GM15510 (cell line): ENCODE data around the gene GABRR3.

Experiments used
- POLR2A ChIP-seq: IDR thresholded peaks from 3 replicates; pipeline ENCODE4 v1.6.1; 2011; ENCODE audit warnings: borderline replicate concordance; ENCODE audit not compliant: insufficient read length; ENCODE audit errors: extremely low read depth

The GABRR3 gene

DNA sequence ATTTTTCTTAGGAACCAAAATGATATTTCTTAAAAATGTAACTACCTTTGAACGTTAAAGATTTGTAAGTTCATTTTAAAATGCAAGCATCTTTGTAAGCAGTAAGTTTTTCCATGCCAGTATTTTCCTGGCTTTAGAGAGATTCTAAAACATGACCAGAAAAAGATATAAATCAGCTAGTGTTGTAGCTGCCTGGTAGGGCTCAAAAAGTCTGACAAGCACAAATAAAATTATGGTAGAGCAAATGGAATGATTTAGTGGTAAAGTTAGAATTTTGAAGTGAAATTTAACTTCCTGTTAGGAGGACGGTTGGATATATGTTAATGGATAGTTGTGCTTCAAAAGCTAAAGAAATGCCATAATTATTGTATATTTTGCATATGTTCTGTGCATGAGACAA, 29.7 kb downstream of the GABRR3 start:
- TF ChIP-seq POLR2A: no peak

DNA sequence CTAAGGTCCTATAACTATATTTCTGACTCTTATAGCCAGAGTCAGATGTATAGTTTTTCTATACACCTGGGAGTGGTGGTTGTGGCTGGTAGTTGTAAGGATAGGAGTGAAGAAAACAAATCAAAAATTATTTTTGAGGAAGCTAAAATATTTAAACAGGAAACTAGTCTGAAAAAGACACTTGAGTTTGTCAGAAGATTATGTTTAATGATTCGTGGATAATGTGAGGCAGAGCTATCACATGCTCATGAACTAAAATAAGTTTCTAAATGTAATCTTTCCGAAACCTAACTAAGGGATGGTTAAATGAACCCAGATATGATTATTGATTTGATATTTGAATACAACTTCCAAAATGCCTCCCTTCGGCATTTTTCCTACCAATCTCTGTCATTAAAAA, 30.4 kb downstream of the GABRR3 start:
- TF ChIP-seq POLR2A: no peak

DNA sequence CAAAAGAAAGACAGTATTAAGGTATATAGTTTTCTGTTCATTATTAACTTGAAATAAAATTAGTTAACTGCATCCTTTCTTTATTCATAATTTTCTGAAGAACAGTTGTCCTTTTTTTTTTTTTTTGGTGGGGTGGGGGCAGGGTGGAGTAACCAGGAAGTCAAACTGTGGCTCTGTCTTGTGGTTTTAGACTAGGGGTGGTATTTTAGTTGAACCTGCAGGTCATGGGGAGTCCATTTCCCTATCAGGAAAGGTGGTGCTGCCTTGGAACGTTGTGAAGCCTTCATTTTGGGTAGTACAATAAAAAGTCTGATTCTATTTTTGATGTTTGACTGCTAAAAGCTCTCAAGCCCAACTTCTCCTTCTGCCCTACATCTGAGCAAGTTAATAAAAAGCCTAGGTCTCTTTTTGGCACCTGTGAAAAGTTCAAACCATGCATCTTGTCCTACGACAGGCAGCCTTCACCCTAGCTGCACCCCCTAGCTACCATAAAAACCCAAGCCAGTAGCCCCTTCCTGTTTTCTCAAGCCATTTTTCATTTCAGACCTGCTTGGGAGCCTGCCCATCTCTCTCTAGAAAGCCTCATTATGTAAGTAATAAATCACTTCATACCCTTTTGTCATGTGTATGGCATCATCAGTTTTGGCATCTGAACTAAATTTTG, 31.7 kb downstream of the GABRR3 start:
- TF ChIP-seq POLR2A: no peak

DNA sequence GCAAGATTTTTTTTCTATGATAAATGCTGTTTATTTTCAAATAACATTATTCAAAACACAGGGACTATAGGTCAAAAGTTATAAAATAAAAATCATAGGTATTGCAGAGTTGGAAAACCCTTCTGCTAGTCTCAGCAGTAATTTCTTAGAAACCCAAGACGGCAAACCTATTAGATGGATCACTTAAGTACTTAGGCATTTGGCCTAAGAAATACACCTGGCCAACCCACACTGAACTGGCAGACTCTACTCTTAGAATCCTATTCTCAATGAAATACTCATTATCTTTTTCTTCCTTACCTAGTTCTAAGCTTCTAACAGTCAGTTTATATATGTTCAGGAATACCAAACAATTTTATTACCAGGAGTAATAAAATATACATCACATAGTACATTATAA, 32.4 kb downstream of the GABRR3 start:
- no peak for TF ChIP-seq POLR2A

DNA sequence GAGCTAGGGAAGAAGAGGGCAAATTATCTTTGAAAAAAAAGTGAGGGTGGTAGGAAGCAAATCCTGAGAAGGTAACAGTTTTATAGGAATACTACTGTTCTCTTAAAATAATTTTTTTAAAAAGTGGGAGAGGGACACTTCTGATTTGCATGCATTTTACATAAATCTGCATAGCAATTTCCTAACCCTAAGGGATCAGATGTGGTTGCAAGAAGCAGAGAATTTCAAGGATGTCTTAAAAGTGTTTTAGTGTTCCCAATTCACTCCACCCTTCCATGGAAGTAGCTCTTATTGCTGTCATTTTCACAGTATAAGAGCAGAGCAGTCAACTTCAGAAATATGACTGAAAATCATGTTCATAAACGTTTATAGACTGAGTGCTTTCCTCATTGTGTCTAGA, 35.1 kb downstream of the GABRR3 start:
- no peak for TF ChIP-seq POLR2A

DNA sequence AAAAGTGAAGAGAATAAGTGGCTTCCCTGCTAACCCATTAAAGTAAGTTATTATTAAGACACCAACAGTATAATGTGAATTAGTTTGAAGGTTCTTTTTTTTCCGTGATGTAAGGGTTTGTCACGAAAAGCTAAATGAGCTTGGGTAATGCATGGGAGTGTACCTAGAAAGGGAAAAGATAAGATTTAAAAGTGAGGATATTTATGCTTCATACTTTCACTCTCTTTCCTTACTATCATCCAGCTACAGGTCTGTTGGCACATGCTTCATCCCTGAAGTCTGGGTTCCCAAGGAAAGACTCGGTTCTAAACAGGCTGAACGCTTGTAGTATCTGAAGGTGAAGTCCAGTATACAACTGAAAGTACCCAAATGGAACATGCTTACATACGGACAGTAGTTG, 36.0 kb downstream of the GABRR3 start:
- no peak for TF ChIP-seq POLR2A

DNA sequence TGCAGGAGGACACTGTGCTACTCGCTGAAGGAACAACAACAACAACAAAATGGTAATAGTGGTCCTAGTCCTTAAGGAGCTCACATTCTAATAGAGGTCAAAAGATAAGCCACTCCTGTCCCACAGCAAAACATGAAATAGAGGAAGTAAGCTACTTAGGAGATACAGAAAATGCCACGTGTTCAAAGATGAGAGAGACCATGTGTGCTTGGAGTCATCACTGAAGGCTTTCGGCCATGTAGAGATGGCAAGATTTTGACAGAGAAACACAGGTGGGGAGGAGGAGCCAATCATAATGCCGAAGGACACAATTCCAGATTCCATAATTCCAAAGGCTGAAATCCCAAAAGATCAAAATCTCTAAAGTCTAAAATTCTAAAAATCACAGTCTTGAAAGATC, 38.1 kb downstream of the GABRR3 start:
- no peak for TF ChIP-seq POLR2A

DNA sequence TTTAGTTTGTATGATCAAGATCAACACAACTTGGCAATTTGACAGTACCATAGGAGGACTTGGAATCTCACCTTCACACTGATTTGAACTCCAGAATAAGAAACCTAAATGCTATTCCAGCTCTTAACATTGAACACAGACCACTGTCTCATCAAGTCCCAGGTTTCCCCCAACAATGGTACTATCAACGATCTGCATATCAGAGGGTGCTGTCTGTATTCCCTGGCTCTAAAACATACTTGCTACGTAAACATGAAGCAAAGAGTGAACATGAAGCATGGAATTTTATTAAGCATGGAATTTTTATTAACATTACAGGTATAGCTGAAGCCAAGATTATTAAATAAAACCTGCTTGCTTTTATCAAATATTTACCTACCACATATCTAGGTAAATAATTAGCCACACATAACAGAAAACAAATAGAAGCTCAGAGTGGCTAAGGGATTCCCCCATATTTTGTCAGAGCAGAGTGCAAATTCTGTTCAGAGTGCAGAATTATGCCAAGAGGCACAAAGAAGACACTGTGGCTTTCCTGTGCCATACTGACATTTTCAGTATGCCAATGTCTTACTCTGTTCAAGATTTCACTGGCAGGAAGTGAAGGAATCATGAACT, 40.7 kb downstream of the GABRR3 start:
- TF ChIP-seq POLR2A: no peak

DNA sequence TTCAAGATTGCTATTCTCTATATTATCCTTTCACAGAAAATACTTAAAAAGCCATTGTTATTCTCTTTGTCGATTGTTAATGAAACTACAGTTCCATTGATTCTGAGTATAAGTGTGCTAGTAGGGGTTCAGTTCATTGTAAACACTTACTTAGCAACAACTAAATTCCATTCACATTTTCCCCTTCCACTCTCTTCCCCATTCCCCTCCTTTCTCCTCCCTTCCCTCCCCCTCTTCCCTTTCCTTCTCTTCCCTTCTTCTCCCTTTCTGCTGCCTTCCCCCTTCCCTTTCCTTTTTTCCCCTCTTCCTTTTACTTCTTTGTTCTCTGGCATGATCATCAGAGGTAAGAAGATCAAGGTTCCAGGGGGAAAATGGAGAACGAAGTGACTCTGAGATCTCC, 41.6 kb downstream of the GABRR3 start:
- no peak for TF ChIP-seq POLR2A

DNA sequence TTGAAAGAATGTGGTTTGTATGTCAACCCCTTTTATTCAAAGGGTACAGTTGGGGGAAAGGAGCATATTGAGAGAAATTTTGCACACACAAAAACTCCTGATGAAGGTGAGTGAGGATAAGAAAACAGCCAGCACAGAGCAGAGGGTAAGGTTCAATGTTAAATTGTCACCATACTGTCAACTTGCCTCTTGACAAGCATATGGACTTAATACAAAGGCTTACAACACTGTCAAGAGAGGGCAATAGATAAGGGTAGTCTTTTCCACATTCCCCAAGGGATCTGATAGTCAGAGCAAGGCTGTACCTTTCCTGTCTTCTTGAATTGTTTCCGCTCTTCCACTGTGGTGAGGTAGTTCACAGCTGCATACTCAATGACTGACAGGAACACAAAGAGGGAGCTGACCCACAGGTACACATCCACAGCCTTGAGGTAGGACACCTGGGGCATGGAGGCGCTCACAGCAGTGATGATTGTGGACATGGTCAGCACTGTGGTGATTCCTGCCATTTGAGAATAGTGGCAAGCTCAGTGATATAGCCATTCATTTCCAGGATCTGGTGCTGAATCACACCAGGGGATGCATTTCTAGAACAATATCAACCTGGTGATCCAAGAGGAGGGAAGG, 42.5 kb downstream of the GABRR3 start:
- TF ChIP-seq POLR2A: no peak

DNA sequence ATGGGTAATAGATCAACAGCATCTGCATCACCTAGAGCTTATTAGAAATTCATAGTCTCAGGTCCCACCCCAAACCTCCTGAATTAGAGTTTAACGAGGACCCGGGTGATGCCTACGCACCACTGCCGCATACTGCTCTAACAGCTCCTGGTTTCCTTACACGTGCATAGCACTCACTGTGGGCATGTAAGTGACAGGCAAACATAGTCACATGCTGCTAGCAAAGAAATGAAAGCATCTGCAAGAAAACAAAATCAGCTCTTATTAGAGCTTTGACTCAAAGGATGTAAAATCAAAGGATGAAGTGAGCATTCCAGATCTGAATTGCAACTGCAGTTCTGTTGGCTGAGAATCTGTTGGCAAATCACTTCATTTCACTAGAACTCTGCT, 43.8 kb downstream of the GABRR3 start:
- TF ChIP-seq POLR2A: no peak

DNA sequence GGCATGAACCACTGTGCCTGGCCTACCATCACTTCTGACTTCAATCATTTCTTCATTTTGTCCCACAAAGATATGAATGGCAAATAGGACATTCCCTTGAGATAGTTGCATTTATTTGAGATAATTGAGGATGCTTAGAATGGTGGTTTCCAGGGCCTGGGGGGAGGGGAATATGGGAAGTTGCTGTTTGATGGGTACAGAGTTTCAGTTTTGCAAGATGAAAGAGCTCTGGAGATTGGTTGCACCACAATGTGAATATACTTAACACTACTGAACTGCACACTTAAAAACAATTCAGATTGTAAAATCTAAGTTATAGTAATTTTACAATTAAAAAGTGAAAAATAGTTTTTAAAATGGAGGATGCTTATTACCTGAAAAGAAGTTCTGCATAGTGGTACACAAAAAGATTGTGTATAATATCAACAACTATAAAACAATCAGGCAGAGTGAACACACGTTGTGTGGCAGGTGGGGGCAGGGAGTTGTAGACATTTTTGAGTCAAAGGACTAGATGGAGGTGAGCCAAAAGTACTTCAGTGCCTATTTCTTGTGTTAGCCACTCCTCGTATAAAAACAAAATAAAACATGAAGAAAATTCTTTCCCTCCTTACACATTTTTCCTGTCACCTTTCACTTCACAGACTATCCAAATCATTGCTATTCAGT, 44.4 kb downstream of the GABRR3 start:
- no peak for TF ChIP-seq POLR2A

DNA sequence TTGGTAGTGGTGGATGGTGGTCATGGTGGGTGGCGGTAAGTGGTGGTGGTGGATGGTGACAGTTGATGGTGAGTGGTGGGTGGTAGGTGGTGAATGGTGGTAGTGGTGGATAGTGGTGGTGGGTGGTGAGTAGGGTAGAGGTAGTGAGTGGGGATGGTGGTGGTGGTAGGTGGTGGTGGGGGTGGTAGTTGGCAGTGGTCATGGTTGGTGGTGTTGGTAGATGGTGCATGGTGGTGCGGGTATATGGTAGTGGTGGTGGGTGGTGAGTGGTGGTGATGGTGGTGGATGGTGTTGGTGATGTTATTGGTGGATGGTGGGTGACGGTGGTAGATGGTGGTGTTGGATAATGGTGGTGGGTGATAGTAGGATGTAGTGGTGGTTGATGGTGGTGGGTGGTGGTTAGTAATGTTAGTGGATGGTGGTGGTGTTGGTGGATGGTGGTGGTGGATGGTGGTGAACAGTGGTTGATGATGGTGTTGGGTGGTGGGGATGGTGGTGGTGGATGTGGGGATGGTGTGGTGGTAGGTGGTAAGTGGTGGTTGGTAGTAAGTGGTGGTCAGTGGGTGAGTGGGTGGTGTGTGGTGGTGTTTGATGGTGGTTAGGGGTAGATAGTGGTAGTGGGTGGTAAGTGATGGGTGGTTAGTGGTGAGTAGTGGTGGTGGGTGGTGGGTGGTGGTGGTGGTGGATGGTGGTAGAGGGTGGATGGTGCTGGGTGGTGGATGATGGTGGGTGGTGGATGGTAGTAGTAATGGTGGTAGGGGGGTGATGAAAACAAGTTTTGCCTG, 46.1 kb downstream of the GABRR3 start:
- no peak for TF ChIP-seq POLR2A

DNA sequence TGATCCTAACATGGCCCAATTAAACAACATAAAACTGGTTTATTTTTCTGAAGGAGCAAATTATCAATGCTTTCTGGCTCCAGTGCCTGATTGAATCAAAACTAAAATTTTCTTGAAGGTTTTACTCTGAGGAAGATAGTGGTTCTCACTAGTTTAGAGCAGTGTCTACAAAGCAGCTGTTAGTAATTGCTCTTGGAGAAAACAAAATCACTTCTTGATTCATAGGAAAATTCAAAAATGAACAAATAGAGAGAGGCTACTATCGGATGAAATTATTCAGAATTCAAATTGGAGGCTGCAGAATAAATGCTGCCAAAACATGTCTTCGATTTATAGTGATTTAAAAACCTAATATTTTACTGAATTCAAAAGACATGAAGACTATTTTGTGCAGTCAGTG, 47.8 kb downstream of the GABRR3 start:
- TF ChIP-seq POLR2A: no peak
